Measurements from ENCODE around the gene WSB2. TPM values are rescaled to one million over a fixed set of nuclear protein-coding genes. Genes with fewer than 3 reads are reported as not detected.

Gene WSB2
- total RNA-seq, 1 donor = 119 TPM

DNA sequence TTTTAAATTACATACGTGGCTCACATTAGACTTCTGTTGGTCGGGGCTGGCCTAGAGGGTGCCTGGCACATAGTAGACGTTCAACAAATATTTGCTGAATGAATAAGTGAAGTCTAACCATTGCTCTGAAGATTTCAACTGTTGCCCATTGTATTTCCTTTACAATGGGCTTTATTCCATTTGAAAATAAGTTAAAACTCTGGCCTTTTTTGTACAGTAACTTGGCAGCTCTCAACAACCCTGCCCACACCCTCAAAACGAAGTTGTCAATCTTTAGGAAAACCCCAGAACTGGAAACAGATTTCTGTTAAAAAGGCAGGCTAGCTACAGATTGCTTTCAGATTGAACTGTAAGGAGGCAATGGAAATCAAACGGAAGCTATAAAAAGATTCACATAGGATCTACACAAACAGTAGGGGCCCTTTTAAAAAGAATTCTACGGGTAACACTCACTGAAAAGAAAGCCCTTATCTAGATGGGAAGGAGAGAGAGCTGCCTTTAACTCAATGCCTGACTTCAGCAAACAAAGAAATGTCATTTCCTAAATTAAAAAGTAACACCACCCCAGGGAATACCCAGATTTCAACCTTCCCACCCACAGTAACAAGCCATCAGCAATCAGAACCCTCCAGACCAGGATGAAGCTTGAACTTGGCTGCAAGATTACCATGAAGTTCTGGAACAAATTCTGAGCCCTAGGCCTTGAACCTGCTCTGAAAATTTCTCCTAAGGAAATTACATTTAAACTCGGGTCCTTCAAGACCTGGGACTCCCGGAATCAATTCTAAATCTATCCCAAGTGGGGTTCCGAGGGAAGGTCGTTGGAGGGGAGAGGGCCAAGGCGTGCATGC, 1.4 kb downstream of the WSB2 start:
- Histone ChIP-seq H2AFZ (ENCODE audit: low read length) (no peak overlapping the region), H3K79me2 (ENCODE audit: insufficient read depth, low read length) (peaks cover 65% of the 10 kb centered on the region), H3K27ac (ENCODE audit: low read depth, low read length) (peak overlapping the region; percentile 84), H3K9me3 (ENCODE audit: low read depth, low read length) (no peaks in the 10 kb centered on the region), H4K20me1 (ENCODE audit: insufficient read depth, low read length) (no peaks in the 10 kb centered on the region), H3K4me3 (ENCODE audit: insufficient read depth, low read length) (peak overlapping the region; percentile 87), H3K4me2 (ENCODE audit: insufficient read depth, low read length) (peak overlapping the region; percentile 92), H3K4me1 (ENCODE audit: insufficient read depth, low read length) (peaks cover 38% of the 10 kb centered on the region), H3K27me3 (ENCODE audit: insufficient read depth, low read length) (no peaks in the 10 kb centered on the region), H3K36me3 (ENCODE audit: insufficient read depth, low read length) (peaks cover 4% of the 10 kb centered on the region)
- DNase-seq (ENCODE audit: insufficient read length, low spot score, missing footprints) = peak; percentile 91
- no peak for TF ChIP-seq CTCF (IDR thresholded peaks at IDR 0.05; ENCODE audit: extremely low read depth, low read depth, low read length)

- Histone ChIP-seq H3K79me2 (ENCODE audit: insufficient read depth, low read length) (peaks cover 65% of the 10 kb centered on the region), H3K4me1 (ENCODE audit: insufficient read depth, low read length) (peaks cover 39% of the 10 kb centered on the region), H2AFZ (ENCODE audit: low read length) (no peak overlapping the region), H4K20me1 (ENCODE audit: insufficient read depth, low read length) (no peaks in the 10 kb centered on the region), H3K27me3 (ENCODE audit: insufficient read depth, low read length) (no peaks in the 10 kb centered on the region), H3K9me3 (ENCODE audit: low read depth, low read length) (no peaks in the 10 kb centered on the region), H3K36me3 (ENCODE audit: insufficient read depth, low read length) (peaks cover 4% of the 10 kb centered on the region), H3K4me2 (ENCODE audit: insufficient read depth, low read length) (peak overlapping the region; percentile 92), H3K27ac (ENCODE audit: low read depth, low read length) (peak overlapping the region; percentile 84), H3K4me3 (ENCODE audit: insufficient read depth, low read length) (no peak overlapping the region)
- no peak for DNase-seq (ENCODE audit: insufficient read length, low spot score, missing footprints)
- no peak for TF ChIP-seq CTCF (IDR thresholded peaks at IDR 0.05; ENCODE audit: extremely low read depth, low read depth, low read length)
These were observed 2.1 kb downstream of the WSB2 start for GRCh38 chr12:118058881-118059280.

- H4K20me1 ChIP-seq (ENCODE audit: insufficient read depth, low read length) = peaks cover 2% of the 10 kb centered on the region
- H3K36me3 ChIP-seq (ENCODE audit: insufficient read depth, low read length) = peaks cover 4% of the 10 kb centered on the region
- no peak for TF ChIP-seq CTCF (IDR thresholded peaks at IDR 0.05; ENCODE audit: extremely low read depth, low read depth, low read length)
- DNase-seq (ENCODE audit: insufficient read length, low spot score, missing footprints) = no peak
- no peaks in the 10 kb centered on the region for H3K27me3 ChIP-seq (ENCODE audit: insufficient read depth, low read length)
- no peak overlapping the region for H2AFZ ChIP-seq (ENCODE audit: low read length)
- no peak overlapping the region for H3K27ac ChIP-seq (ENCODE audit: low read depth, low read length)
- peaks cover 44% of the 10 kb centered on the region for H3K4me1 ChIP-seq (ENCODE audit: insufficient read depth, low read length)
- peaks cover 69% of the 10 kb centered on the region for H3K79me2 ChIP-seq (ENCODE audit: insufficient read depth, low read length)
- H3K9me3 ChIP-seq (ENCODE audit: low read depth, low read length) = no peaks in the 10 kb centered on the region
- H3K4me3 ChIP-seq (ENCODE audit: insufficient read depth, low read length) = no peak overlapping the region
- no peak overlapping the region for H3K4me2 ChIP-seq (ENCODE audit: insufficient read depth, low read length)
These were observed 2.8 kb downstream of the WSB2 start for GRCh38 chr12:118058227-118058626.
